IPS-20b (cell line): ENCODE measurements around the gene LGALS7.

Experiments
- H3K27ac ChIP-seq: one replicate; pipeline ENCODE4 v1.5.1; 2013; ENCODE audit warnings: low read length
- H3K27me3 ChIP-seq: 2 replicates; pipeline ENCODE4 v1.6.1; 2013; ENCODE audit warnings: mild to moderate bottlenecking, low read length, inconsistent platforms; ENCODE audit not compliant: insufficient read depth
- H3K36me3 ChIP-seq: 2 replicates; pipeline ENCODE4 v1.6.1; 2013; ENCODE audit warnings: low read depth, mild to moderate bottlenecking, inconsistent platforms, low read length, moderate library complexity; ENCODE audit not compliant: insufficient read depth
- H3K4me1 ChIP-seq: 2 replicates; pipeline ENCODE4 v1.6.1; 2013; ENCODE audit warnings: mild to moderate bottlenecking, control low read depth, inconsistent platforms, low read length, moderate library complexity; ENCODE audit not compliant: insufficient read depth
- H3K4me3 ChIP-seq: 2 replicates; pipeline ENCODE4 v1.5.1; 2013; ENCODE audit warnings: mild to moderate bottlenecking, low read length, inconsistent platforms
- H3K9ac ChIP-seq: 2 replicates; pipeline ENCODE4 v1.6.1; 2013; ENCODE audit warnings: low read depth, mild to moderate bottlenecking, inconsistent platforms, low read length, moderate library complexity
- H3K9me3 ChIP-seq: 2 replicates; pipeline ENCODE4 v1.6.1; 2013; ENCODE audit warnings: mild to moderate bottlenecking, low read depth, low read length, inconsistent platforms; ENCODE audit not compliant: insufficient read depth

Gene LGALS7

DNA sequence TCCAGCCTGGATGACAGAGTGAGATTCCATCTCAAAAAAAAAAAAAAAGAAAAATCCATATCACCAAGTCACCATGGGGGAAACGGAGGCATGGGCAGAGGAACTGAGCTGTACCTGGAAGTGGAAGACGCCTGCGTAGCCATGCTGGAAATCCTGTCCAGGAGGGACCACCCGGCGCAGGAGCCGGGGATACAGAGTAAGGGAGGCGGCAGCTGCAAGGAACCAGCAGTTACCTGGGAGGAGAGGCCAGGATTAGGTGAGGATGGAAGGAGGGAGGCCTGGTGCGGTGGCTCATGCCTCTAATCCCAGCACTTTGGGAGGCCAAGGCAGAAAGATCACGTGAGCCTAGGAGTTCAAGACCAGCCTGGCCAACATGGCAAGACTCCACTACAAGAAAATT is 31.0 kb downstream of the LGALS7 start:
- H3K9me3 ChIP-seq: no peaks in the 10 kb centered on the region
- no peaks in the 10 kb centered on the region for H3K36me3 ChIP-seq
- H3K9ac ChIP-seq: no peak overlapping the region
- no peak overlapping the region for H3K27ac ChIP-seq
- no peaks in the 10 kb centered on the region for H3K4me1 ChIP-seq
- peaks cover 11% of the 10 kb centered on the region for H3K27me3 ChIP-seq
- no peak overlapping the region for H3K4me3 ChIP-seq

- H3K9me3 ChIP-seq: no peaks in the 10 kb centered on the region
- H3K27me3 ChIP-seq: peaks cover 15% of the 10 kb centered on the region
- no peak overlapping the region for H3K4me3 ChIP-seq
- no peak overlapping the region for H3K27ac ChIP-seq
- no peaks in the 10 kb centered on the region for H3K4me1 ChIP-seq
- H3K9ac ChIP-seq: no peak overlapping the region
- H3K36me3 ChIP-seq: no peaks in the 10 kb centered on the region
These were observed 31.6 kb downstream of the LGALS7 start for GRCh38 chr19:38741670-38742069.

DNA sequence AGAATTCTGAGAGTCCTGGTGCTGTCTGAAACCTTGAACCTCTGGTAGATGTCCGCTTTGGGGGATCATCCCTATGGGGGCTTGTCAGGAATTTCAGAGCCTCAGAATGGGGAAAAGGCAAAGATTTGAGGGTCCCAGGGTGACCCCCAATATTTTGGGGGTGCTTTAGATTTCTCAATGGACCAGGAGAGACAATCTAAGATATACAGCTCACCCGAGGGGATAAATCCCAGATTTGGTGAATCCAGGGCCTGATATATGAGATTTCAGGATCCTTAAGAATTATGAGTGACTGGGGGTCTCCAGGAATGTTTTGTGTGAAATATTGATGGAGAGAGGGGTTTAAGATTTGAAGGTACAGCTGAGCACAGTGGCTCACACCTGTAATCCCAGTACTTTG is 32.4 kb downstream of the LGALS7 start:
- Histone ChIP-seq H3K27me3 (peaks cover 22% of the 10 kb centered on the region), H3K36me3 (no peaks in the 10 kb centered on the region), H3K9me3 (no peaks in the 10 kb centered on the region), H3K4me3 (no peak overlapping the region), H3K9ac (no peak overlapping the region), H3K4me1 (no peaks in the 10 kb centered on the region), H3K27ac (no peak overlapping the region)

DNA sequence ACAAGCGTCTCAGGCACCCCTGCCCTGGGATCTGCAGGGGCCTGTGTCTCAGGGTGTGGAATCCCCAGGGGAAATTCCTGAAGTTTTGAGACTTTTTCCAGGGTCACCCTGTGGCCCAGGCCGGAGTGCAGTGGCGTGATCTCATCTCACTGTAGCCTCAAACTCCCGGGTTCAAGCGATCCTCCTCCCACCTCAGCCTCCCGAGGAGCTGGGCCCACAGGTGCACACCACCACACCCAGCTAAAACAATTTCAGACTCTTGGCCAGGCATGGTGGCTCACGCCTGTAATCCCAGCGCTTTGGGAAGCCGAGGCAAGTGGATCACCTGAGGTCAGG is 33.1 kb downstream of the LGALS7 start:
- Histone ChIP-seq H3K27me3 (peaks cover 22% of the 10 kb centered on the region), H3K4me1 (no peaks in the 10 kb centered on the region; the same call in 1 of the 2 replicates), H3K36me3 (no peaks in the 10 kb centered on the region), H3K27ac (no peak overlapping the region), H3K9ac (no peak overlapping the region), H3K4me3 (no peak overlapping the region), H3K9me3 (no peaks in the 10 kb centered on the region)

DNA sequence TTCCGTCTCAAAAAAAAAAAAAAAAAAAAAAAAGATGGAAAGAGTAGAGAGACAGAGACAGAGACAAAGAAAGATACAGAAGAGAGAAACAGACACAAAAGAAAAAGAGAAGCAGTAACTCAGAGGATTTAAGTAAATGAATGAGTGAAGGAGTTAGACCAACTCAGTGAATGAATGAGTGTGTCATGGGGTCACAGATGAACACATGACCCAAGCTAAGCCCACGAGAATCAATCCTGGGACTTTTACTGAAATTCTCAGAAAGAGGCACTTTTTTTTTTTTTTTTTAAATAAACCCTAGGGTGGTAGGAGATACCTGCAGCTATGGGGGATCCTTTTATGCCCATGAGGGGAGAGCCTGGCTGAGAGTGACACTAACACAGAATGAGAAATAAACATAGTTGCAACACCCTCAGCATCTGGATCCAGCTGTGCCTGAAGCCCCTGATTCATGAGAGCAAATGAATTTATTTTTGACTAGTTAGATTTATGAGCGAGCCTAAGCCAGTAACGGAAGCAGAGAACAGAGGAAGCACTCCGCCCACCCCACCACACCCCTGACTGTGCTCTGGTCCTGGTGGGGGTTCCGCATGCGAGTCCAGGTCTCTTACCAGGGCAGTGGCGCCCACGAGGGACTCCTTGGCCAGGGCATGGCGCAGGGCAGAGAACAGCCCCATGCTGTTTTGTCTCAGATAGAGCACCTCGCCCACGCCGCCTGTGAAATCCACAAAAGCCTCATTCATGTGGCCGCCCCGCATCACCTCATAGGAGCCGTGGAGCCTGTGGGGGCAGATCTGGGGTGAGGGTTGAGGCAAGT is 33.7 kb downstream of the LGALS7 start:
- no peaks in the 10 kb centered on the region for H3K36me3 ChIP-seq
- no peak overlapping the region for H3K9ac ChIP-seq
- H3K4me3 ChIP-seq: no peak overlapping the region
- H3K9me3 ChIP-seq: no peaks in the 10 kb centered on the region
- H3K4me1 ChIP-seq: peaks cover 2% of the 10 kb centered on the region; the same call in 1 of the 2 replicates
- H3K27ac ChIP-seq: no peak overlapping the region
- H3K27me3 ChIP-seq: peaks cover 22% of the 10 kb centered on the region

DNA sequence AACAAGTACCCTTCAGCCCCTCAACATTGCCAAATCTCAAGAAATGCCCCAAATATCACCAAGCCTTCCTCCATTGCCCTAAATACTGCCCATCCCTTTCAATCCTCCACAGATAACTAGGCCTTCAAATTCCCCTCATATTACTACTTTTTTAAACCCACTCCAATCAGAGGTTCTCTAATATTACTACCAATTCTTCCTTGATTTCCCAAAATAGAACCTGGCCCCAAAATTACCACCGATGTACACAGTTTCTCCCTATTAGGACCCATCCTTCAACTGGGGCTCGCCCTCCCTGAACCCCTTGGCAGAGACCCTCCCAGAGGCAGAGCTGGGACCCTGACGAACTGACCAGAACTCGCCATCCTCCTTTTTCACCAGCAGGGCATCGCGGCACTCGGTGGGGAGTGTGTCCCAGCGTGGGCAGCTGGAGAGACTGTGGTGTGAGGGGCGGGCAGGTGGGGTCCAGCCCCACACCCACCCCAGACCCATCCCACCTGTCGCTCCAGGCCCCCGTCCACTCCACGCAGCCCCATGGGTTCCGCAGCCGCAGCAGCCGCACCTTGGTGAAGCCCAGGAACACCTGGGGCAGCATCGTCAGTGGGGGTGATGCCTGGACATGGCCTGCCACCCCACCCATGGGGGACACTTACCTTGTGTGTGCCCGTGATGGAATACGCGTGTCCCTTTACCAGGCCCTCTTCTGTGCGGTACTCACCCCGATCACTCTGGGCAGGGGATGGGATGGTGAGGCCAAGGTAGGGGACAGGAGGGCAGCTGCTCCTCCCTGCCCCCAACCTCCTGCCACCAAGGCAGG is 35.2 kb downstream of the LGALS7 start:
- no peaks in the 10 kb centered on the region for H3K9me3 ChIP-seq
- H3K9ac ChIP-seq: no peak overlapping the region
- H3K36me3 ChIP-seq: no peaks in the 10 kb centered on the region
- peaks cover 22% of the 10 kb centered on the region for H3K27me3 ChIP-seq
- peaks cover 9% of the 10 kb centered on the region; the same call in 1 of the 2 replicates for H3K4me1 ChIP-seq
- no peak overlapping the region for H3K27ac ChIP-seq
- H3K4me3 ChIP-seq: no peak overlapping the region

DNA sequence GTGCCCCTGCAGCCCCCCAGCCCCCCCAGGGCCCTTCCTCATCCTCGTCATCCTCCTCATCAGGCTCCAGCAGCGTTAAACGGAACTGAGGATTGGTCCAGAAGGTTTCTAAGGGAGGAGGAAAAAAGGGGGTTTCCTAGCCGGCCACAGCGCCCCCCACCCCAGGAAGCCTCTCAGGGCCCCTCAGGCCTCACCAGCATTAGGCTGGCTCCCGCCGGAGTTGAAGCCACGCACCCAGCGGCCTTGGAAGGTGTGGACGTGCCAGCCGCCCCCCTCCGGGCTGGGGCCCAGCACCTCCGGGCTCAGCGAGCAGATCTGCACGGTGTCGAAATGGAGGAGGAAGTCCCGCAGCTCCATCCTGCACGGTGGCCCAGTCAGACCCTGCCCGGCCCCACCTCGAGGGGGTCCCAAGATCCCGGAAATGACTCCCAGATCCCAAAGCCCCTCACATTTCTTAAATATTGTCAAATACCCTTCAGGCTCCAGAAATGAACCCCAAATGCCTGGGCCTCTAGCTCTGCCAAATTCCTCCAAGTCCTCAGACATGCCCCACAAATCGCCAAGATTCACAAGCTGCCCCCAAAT is 35.9 kb downstream of the LGALS7 start:
- Histone ChIP-seq H3K9ac (no peak overlapping the region), H3K4me1 (peaks cover 9% of the 10 kb centered on the region; the same call in 1 of the 2 replicates), H3K9me3 (no peaks in the 10 kb centered on the region), H3K27ac (no peak overlapping the region), H3K4me3 (no peak overlapping the region), H3K27me3 (peaks cover 22% of the 10 kb centered on the region), H3K36me3 (no peaks in the 10 kb centered on the region)

DNA sequence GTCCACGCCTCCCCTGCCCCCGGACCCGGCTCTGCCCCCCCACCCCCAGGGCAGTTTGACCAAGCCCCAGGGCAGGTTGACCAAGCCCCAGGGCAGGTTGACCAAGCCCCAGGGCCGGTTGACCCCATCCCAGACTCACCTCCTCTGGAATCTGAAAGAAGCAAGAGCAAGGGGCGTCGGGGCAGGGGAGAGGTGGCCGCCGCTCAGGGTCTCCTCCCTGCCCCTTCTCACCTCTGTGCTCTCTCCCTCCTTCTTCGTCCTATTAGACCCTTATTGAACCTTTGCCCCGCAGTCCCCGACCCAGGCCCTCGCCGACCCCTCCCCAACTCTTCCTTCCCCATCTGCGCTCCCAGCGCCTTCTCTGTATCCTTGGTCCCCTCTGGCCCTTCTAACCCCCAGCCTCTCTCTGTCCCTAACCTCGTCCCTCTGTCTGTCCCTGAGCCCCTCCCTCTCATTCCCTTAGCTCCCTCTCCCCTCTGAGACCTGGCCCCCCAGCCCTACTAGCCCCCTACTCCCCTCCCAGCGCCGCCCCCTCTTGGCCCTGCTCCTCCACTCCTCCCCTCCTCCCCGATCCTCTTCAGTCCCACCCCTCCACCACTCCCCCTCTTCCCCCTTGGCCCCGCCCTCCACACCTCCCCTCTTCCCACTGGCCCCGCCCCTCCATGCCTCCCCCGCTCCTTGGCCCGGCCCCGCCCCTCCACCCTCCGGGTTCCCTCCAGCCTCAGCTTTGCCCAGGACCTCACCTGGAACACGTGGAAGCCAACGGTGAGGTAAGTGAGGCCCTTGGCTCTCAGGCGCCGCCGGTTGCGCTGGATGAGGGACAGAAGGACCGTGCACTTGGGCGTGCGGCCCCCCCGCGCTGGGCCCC is 36.7 kb downstream of the LGALS7 start:
- peak overlapping the region; percentile 46; the same call in 1 of the 2 replicates for H3K4me3 ChIP-seq
- H3K9ac ChIP-seq: no peak overlapping the region
- H3K36me3 ChIP-seq: peaks cover 4% of the 10 kb centered on the region
- no peaks in the 10 kb centered on the region for H3K9me3 ChIP-seq
- H3K27ac ChIP-seq: no peak overlapping the region
- peaks cover 9% of the 10 kb centered on the region; the same call in 1 of the 2 replicates for H3K4me1 ChIP-seq
- peaks cover 22% of the 10 kb centered on the region for H3K27me3 ChIP-seq

DNA sequence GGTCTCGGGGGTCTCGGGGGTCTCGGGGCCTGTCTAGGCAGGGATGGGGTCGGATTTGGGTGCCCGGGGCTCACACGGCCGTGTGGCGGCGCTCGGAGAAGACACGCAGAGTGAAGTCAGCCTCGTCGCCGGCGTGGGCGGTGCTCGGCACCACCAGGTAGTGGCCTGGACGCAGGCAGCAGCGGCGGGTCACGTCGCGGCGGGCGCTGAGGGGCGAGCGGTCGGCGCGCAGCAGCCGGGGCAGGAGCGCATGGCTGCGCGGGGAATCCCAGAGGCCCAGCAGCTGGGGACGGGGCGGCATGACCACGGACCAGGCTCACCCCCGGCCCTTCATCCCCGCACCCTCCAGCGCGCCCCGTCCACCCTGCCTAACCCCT is 37.3 kb downstream of the LGALS7 start:
- Histone ChIP-seq H3K36me3 (peaks cover 10% of the 10 kb centered on the region), H3K27ac (no peak overlapping the region), H3K9ac (no peak overlapping the region), H3K4me3 (peak overlapping the region; percentile 46; the same call in 1 of the 2 replicates), H3K4me1 (peaks cover 9% of the 10 kb centered on the region; the same call in 1 of the 2 replicates), H3K9me3 (no peaks in the 10 kb centered on the region), H3K27me3 (peaks cover 22% of the 10 kb centered on the region)

DNA sequence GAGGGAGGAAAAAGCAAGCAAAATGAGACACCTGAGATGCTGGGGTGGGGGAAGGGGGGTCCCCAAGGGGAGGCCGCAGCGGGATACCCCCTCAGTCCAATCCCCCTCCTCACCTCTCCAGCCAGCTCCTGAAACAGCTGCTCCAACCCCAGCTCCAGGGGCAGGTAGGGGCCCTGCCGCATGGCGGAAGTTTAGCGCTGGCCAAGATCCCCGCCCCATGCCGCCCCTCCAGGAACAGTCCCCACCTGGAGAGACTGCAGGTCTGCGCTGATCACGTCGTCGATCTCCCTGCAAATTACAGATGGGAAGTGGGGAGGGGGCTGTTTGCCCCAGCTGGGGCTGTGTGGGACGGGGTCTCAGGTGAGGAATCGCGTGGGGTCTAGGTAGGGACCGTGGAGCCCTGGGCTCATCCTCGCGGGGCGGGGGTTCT is 38.0 kb downstream of the LGALS7 start:
- Histone ChIP-seq H3K4me3 (peak overlapping the region; percentile 70), H3K36me3 (peaks cover 17% of the 10 kb centered on the region), H3K27ac (no peak overlapping the region), H3K9ac (peak overlapping the region; percentile 33; the same call in 1 of the 2 replicates), H3K27me3 (peaks cover 22% of the 10 kb centered on the region), H3K4me1 (peaks cover 9% of the 10 kb centered on the region; the same call in 1 of the 2 replicates), H3K9me3 (no peaks in the 10 kb centered on the region)
